Loucy (cell line): ENCODE results near the gene SERPINB11.
"Not testable (repeated sequence)": the region's sequence is repeated elsewhere in the genome, so short reads cannot be mapped to it uniquely, and the experiment has no call there.

Experiments used
- H2AFZ ChIP-seq: fragments of 200-600 bp; sonication (generic); 2 replicates; pipeline ENCODE4 v1.6.0; 2016; ENCODE audit warnings: antibody characterized with exemption, mild to moderate bottlenecking, low read length, moderate library complexity
- H3F3A ChIP-seq: fragments of 200-600 bp; 2 replicates; pipeline ENCODE4 v1.6.0; 2016; ENCODE audit warnings: antibody characterized with exemption, low read depth, mild to moderate bottlenecking
- H3K27me3 ChIP-seq: fragments of 200-600 bp; sonication (generic); 2 replicates; pipeline ENCODE4 v1.6.1; 2014; ENCODE audit warnings: low read length, mild to moderate bottlenecking; ENCODE audit not compliant: insufficient read depth, poor library complexity, severe bottlenecking
- H3K36me3 ChIP-seq: fragments of 200-600 bp; sonication (generic); 2 replicates; pipeline ENCODE4 v1.6.1; 2016; ENCODE audit warnings: low read length; ENCODE audit not compliant: insufficient read depth
- H3K4me1 ChIP-seq: fragments of 200-600 bp; sonication (generic); 2 replicates; pipeline ENCODE4 v1.5.1; 2014; ENCODE audit warnings: low read length, mild to moderate bottlenecking; ENCODE audit not compliant: insufficient read depth, poor library complexity, severe bottlenecking
- H3K4me2 ChIP-seq: fragments of 200-600 bp; sonication (generic); 2 replicates; pipeline ENCODE4 v1.6.0; 2014; ENCODE audit warnings: antibody characterized with exemption, low read length, low read depth, mild to moderate bottlenecking; ENCODE audit not compliant: poor library complexity, severe bottlenecking
- H3K4me3 ChIP-seq: fragments of 200-600 bp; sonication (generic); 2 replicates; pipeline ENCODE4 v1.5.1; 2014; ENCODE audit warnings: low read length, mild to moderate bottlenecking, mixed read lengths; ENCODE audit not compliant: poor library complexity, severe bottlenecking
- H3K79me2 ChIP-seq: fragments of 200-600 bp; sonication (generic); 2 replicates; pipeline ENCODE4 v1.6.1; 2014; ENCODE audit warnings: low read length; ENCODE audit not compliant: insufficient read depth
- H3K9ac ChIP-seq: fragments of 200-600 bp; sonication (generic); 2 replicates; pipeline ENCODE4 v1.6.0; 2014; ENCODE audit warnings: mild to moderate bottlenecking, low read depth, low read length, moderate library complexity; ENCODE audit not compliant: poor library complexity, severe bottlenecking
- H3K9me2 ChIP-seq: fragments of 200-600 bp; sonication (generic); replicated peaks from 2 replicates; pipeline ENCODE4 v1.6.1; 2016; ENCODE audit warnings: low read depth, low read length, mixed read lengths
- H3K9me3 ChIP-seq: fragments of 200-600 bp; sonication (generic); 2 replicates; pipeline ENCODE4 v1.6.1; 2014; ENCODE audit warnings: mild to moderate bottlenecking, antibody characterized with exemption, low read length, low read depth; ENCODE audit not compliant: insufficient read depth
- H4K20me1 ChIP-seq: fragments of 200-600 bp; sonication (generic); 2 replicates; pipeline ENCODE4 v1.6.0; 2014; ENCODE audit warnings: antibody characterized with exemption, low read length, mild to moderate bottlenecking; ENCODE audit not compliant: insufficient read depth, poor library complexity, severe bottlenecking
- EZH2phosphoT487 ChIP-seq: fragments of 200-600 bp; IDR thresholded peaks from 2 replicates; pipeline ENCODE4 v1.6.1; 2018; ENCODE audit warnings: antibody characterized with exemption, mild to moderate bottlenecking, moderate library complexity, borderline replicate concordance
- TF ChIP-seq, protein P1 (sequence below): fragments of 200-600 bp; sonication (generic); conservative IDR thresholded peaks from 2 replicates; pipeline ENCODE4 v1.5.1; 2014; ENCODE audit warnings: mild to moderate bottlenecking, antibody characterized with exemption, low read length

SERPINB11 gene

DNA sequence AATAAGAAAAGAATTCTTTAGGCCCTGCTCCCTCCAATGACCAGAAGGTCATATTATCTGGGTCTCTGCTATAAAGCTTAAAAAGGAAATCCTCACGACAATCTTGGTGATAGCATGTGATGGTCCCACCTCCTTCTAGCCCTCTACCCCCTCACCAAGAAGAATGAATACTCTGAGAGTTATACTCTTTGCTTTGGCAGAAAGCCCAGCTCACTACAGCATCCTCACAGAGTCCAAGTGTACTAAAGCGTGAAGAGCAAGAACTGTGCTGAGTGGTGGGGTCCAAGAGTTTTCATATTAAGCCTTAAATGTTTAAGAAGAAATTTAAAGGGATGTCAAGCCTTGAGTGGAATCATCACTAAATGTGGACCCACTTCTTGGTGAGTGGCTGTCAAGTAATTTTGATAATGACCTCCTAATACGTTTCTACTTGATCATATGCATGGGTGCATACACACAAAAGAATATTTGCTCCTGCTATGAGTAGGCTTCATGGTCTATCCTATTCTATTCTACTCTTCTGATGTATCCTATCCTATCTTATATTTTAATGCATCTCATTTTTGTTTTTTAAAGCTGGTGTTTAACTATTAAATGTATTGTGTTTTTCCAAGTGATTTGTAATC is 56.0 kb downstream of the SERPINB11 start:
- no peak overlapping the region for H3K4me2 ChIP-seq
- no peaks in the 10 kb centered on the region for H3K79me2 ChIP-seq
- 0 out of 2 replicates have a peak, but pooled peaks cover 2% of the 10 kb centered on the region for H3K9me3 ChIP-seq
- H3K36me3 ChIP-seq, result no peaks in the 10 kb centered on the region
- H4K20me1 ChIP-seq, result no peaks in the 10 kb centered on the region
- no peak for TF ChIP-seq EZH2phosphoT487
- no peaks in the 10 kb centered on the region for H3K4me1 ChIP-seq
- H3K27me3 ChIP-seq, result no peaks in the 10 kb centered on the region
- no peak overlapping the region for H2AFZ ChIP-seq
- no peaks in the 10 kb centered on the region for H3F3A ChIP-seq
- H3K4me3 ChIP-seq, result no peak overlapping the region
- no peak overlapping the region for H3K9ac ChIP-seq
- H3K9me2 ChIP-seq, result no peaks in the 10 kb centered on the region

DNA sequence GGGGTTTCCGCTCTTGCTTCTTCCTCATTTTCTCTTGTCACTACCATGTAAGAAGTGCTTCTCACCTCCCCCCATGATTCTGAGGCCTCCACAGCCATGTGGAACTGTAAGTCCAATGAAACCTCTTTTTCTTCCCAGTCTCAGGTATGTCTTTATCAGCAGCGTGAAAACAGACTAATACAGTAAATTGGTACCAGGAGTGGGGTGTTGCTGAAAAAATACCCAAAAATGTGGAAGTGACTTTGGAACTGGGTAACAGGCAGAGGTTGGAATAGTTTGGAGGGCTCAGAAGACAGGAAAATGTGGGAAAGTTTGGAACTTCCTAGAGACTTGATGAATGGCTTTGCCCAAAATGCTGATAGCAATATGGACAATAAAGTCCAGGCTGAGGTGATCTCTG is 57.0 kb downstream of the SERPINB11 start:
- H3K36me3 ChIP-seq, H3K4me3 ChIP-seq, H3K9me2 ChIP-seq, H3F3A ChIP-seq, H3K9me3 ChIP-seq, H3K27me3 ChIP-seq, H3K4me2 ChIP-seq, H3K4me1 ChIP-seq, H2AFZ ChIP-seq, H3K79me2 ChIP-seq, H4K20me1 ChIP-seq, H3K9ac ChIP-seq: not testable (repeated sequence)

DNA sequence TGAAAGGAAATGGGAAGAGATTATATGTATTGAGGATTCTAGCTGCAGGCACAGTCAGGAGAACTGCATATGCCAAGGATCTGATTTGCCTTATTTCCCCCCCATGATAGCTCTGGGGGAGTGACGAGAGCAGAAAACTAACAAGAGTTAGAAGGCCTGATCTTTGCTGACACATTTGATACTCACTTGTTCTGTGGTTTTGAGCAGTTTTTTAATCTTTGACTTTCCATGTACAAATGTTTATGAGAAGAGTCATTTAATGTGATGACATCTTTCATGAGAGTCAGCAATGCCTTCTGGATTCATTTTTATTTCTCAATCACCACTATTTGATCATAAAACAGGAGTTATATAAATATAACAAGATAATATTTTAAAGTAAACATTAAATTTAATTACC is 59.8 kb downstream of the SERPINB11 start:
- TF ChIP-seq EZH2phosphoT487, result no peak
- TF ChIP-seq, protein P1, sequence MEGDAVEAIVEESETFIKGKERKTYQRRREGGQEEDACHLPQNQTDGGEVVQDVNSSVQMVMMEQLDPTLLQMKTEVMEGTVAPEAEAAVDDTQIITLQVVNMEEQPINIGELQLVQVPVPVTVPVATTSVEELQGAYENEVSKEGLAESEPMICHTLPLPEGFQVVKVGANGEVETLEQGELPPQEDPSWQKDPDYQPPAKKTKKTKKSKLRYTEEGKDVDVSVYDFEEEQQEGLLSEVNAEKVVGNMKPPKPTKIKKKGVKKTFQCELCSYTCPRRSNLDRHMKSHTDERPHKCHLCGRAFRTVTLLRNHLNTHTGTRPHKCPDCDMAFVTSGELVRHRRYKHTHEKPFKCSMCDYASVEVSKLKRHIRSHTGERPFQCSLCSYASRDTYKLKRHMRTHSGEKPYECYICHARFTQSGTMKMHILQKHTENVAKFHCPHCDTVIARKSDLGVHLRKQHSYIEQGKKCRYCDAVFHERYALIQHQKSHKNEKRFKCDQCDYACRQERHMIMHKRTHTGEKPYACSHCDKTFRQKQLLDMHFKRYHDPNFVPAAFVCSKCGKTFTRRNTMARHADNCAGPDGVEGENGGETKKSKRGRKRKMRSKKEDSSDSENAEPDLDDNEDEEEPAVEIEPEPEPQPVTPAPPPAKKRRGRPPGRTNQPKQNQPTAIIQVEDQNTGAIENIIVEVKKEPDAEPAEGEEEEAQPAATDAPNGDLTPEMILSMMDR, result no peak
- 0 out of 2 replicates have a peak, but pooled peaks cover 2% of the 10 kb centered on the region for H3K9me3 ChIP-seq
- H3K4me1 ChIP-seq, result no peaks in the 10 kb centered on the region
- no peaks in the 10 kb centered on the region for H3F3A ChIP-seq
- H4K20me1 ChIP-seq, result no peaks in the 10 kb centered on the region
- no peaks in the 10 kb centered on the region for H3K9me2 ChIP-seq
- no peaks in the 10 kb centered on the region for H3K36me3 ChIP-seq
- H3K4me2 ChIP-seq, result no peak overlapping the region
- no peaks in the 10 kb centered on the region for H3K79me2 ChIP-seq
- no peak overlapping the region for H3K9ac ChIP-seq
- no peak overlapping the region for H2AFZ ChIP-seq
- H3K4me3 ChIP-seq, result no peak overlapping the region
- no peaks in the 10 kb centered on the region for H3K27me3 ChIP-seq

DNA sequence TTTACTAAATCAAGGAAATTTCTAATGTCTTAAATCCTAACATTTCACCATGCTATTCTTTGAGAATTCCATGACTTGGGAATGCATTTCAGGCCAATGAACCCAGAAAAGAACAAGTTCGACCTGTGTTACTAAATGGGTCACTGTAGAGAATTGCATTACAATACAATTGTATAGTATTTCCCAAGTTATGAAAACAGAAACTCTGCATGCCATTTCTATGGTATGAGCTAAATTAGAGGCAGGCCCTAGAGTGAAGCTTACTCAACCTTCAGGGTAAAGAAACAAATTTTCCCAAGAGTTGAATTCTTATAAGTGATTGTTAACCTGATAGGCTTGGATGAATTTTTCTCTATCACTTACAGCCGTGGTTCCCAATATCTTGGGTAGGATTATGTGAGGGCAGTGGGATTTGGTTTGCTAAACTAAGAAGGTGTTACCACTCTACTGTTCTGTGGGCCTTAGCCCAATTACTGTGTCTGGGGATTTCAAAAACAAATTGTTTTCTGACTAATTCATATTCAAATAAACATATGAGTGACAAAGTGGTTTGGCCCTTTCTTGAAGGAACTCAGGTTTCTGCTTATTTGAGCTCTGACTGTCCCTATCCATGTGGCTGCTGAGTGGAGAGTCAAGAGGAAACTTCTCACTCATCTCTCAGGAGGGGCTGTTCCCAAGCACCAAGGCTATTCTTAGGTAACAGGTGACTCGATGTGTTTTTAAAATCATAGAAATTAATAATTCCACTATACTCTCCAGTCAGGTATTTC is 61.3 kb downstream of the SERPINB11 start:
- H3K9me3 ChIP-seq, result 0 out of 2 replicates have a peak, but pooled peaks cover 2% of the 10 kb centered on the region
- H3K4me3 ChIP-seq, result no peak overlapping the region
- H3K4me1 ChIP-seq, result no peaks in the 10 kb centered on the region
- H2AFZ ChIP-seq, result no peak overlapping the region
- no peaks in the 10 kb centered on the region for H3K9me2 ChIP-seq
- H3K79me2 ChIP-seq, result no peaks in the 10 kb centered on the region
- H3F3A ChIP-seq, result no peaks in the 10 kb centered on the region
- no peaks in the 10 kb centered on the region for H3K27me3 ChIP-seq
- no peak overlapping the region for H3K4me2 ChIP-seq
- no peak overlapping the region for H3K9ac ChIP-seq
- TF ChIP-seq, protein P1, result no peak
- TF ChIP-seq EZH2phosphoT487, result no peak
- H4K20me1 ChIP-seq, result no peaks in the 10 kb centered on the region
- no peaks in the 10 kb centered on the region for H3K36me3 ChIP-seq
